Measurements from ENCODE around the gene LIPC.

DNA sequence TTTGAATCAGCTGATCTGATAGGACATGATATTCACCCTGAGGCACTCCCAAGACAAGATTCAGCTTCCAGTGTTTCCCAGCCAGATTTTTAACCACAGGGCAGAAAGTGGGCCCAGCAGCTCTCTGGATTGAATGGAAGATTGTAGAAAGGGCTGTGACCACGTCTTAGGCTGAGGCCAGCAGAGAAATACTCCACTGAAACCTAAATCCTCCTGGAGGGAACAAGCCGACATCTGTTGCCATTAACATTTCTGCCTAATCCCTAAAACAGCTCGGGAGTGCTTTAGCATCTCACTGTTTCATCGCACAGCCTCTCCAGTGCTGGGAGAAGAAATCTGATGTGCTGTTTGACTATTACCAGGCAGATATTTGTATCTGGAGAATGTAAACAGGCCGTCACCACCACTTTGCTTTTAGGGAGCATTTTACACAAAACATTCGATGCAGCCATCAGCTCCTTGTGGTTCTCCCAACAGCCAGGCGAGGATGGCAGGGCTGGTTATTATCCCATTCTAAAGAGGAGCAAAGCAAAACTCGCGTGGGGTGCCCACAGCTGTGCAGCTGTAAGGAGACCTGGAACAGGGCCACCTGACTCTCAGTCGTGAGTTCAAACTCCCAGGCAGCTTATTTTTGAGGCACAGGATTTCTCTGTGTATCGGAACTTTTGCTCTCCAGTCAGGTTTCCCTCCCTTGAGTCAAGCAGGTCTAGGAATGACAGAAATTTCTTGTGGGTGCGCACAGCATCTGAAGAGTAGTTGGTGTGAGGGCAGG, 117.4 kb downstream of the LIPC start:
- TF ChIP-seq, protein P1, sequence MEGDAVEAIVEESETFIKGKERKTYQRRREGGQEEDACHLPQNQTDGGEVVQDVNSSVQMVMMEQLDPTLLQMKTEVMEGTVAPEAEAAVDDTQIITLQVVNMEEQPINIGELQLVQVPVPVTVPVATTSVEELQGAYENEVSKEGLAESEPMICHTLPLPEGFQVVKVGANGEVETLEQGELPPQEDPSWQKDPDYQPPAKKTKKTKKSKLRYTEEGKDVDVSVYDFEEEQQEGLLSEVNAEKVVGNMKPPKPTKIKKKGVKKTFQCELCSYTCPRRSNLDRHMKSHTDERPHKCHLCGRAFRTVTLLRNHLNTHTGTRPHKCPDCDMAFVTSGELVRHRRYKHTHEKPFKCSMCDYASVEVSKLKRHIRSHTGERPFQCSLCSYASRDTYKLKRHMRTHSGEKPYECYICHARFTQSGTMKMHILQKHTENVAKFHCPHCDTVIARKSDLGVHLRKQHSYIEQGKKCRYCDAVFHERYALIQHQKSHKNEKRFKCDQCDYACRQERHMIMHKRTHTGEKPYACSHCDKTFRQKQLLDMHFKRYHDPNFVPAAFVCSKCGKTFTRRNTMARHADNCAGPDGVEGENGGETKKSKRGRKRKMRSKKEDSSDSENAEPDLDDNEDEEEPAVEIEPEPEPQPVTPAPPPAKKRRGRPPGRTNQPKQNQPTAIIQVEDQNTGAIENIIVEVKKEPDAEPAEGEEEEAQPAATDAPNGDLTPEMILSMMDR (IDR thresholded peaks at IDR 0.05 in 2 of 3, conservative IDR thresholded peaks at IDR 0.05 in 1 of 3; ENCODE audit: borderline replicate concordance in 1 of 3, insufficient read depth in 1 of 3, low read depth in 2 of 3, low read length in 2 of 3) = no peak
- TF ChIP-seq POLR2A (IDR thresholded peaks at IDR 0.05; ENCODE audit: borderline replicate concordance, extremely low read depth, insufficient read depth, insufficient read length) = no peak
- no peak for TF ChIP-seq CEBPB (IDR thresholded peaks at IDR 0.05; ENCODE audit: low read depth)
- TF ChIP-seq SIN3A (IDR thresholded peaks at IDR 0.05; ENCODE audit: low read depth) = no peak
